HG02763 (cell line): ENCODE data around the gene OR14A16.

Experiments used
- ATAC-seq: cut with Tn5 transposase; IDR thresholded peaks from one replicate; pipeline ENCODE4 v1.9.1; 2021; ENCODE audit warnings: mild to moderate bottlenecking, moderate library complexity; ENCODE audit not compliant: unreplicated experiment

Gene OR14A16

DNA sequence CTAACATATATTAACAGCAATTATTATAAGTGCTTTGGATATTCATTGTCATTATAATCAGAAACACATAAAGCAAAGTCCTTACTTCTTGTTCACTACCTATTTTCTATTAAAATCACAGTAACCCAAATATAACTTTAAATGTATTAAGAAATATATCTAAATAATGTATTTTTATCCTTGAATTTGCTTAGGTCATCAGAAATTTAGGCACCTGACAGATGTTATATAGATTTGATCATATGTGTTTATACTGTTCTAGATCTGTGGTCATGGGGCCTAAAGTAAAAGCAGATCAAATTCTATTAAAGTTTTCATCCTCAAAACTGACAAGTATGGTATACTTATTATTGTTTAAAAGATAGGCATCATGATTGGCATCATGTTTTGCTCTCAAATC lies 54.3 kb downstream of the OR14A16 start:
- no peak for ATAC-seq
